Epithelial cell of esophagus (primary cell): ENCODE data around the gene BLID.

ENCODE experiments used
- DNase-seq: peaks from one replicate; pipeline ENCODE4 v3.0.0; 2010; ENCODE audit warnings: low read depth
- H3K4me3 ChIP-seq: 2 replicates; pipeline ENCODE4 v1.5.1; 2011; ENCODE audit warnings: mild to moderate bottlenecking, low read length, control low read depth
- CTCF ChIP-seq: IDR thresholded peaks from 2 replicates; pipeline ENCODE4 v1.5.1; 2011; ENCODE audit warnings: low read depth, mild to moderate bottlenecking, low read length, control low read depth, inconsistent platforms; ENCODE audit not compliant: insufficient read depth; ENCODE audit errors: missing control alignments

The BLID gene

GRCh38 chr11:122085712-122086111, 30.3 kb downstream of the BLID start:
- H3K4me3 ChIP-seq, result no peak overlapping the region
- no peak for DNase-seq
- TF ChIP-seq CTCF, result no peak

GRCh38 chr11:122085264-122085663, 30.8 kb downstream of the BLID start:
- H3K4me3 ChIP-seq, result no peak overlapping the region
- TF ChIP-seq CTCF, result no peak
- peak; percentile 37 for DNase-seq

- no peak for DNase-seq
- H3K4me3 ChIP-seq, result no peak overlapping the region
- TF ChIP-seq CTCF, result no peak
Measured at GRCh38 chr11:122082205-122082604, 33.8 kb downstream of the BLID start.

- no peak overlapping the region for H3K4me3 ChIP-seq
- no peak for TF ChIP-seq CTCF
- no peak for DNase-seq
Measured at GRCh38 chr11:122081073-122081472, 34.9 kb downstream of the BLID start.

GRCh38 chr11:122077459-122077858, 38.6 kb downstream of the BLID start:
- no peak for TF ChIP-seq CTCF
- DNase-seq, result no peak
- no peak overlapping the region for H3K4me3 ChIP-seq

GRCh38 chr11:122076512-122077120, 39.4 kb downstream of the BLID start:
- TF ChIP-seq CTCF, result no peak
- DNase-seq, result no peak
- no peak overlapping the region for H3K4me3 ChIP-seq

- no peak overlapping the region for H3K4me3 ChIP-seq
- DNase-seq, result no peak
- no peak for TF ChIP-seq CTCF
Measured at GRCh38 chr11:122075016-122075415, 41.0 kb downstream of the BLID start.
